DND-41 (cell line): ENCODE results near the gene TRAF3IP1.
A peak's percentile ranks its signal among the peaks of the same experiment; 100 is the strongest.

Experiments
- ATAC-seq: fragments of 200-7000 bp; cut with Tn5 transposase; 3 replicates; pipeline ENCODE4 v1.9.1; 2021; ENCODE audit warnings: low read depth; ENCODE audit not compliant: insufficient read depth
- DNase-seq: peaks from one replicate; pipeline ENCODE4 v3.0.0-alpha.2; 2020
- H2AFZ ChIP-seq: 2 replicates; pipeline ENCODE4 v1.6.0; 2012; ENCODE audit warnings: low read depth, low read length
- H3K27ac ChIP-seq: 2 replicates; pipeline ENCODE4 v1.5.1; 2012; ENCODE audit warnings: low read length, inconsistent platforms
- H3K27me3 ChIP-seq: fragments of 200-600 bp; sonication (generic); 2 replicates; pipeline ENCODE4 v1.6.0; 2012; ENCODE audit warnings: low read length, mild to moderate bottlenecking, inconsistent platforms; ENCODE audit not compliant: insufficient read depth, poor library complexity
- H3K36me3 ChIP-seq: 2 replicates; pipeline ENCODE4 v1.5.1; 2012; ENCODE audit warnings: low read length, inconsistent platforms; ENCODE audit not compliant: insufficient read depth
- H3K4me1 ChIP-seq: 2 replicates; pipeline ENCODE4 v1.5.1; 2012; ENCODE audit warnings: mild to moderate bottlenecking, low read length; ENCODE audit not compliant: insufficient read depth
- H3K4me2 ChIP-seq: 2 replicates; pipeline ENCODE4 v1.6.0; 2012; ENCODE audit warnings: mild to moderate bottlenecking, moderate library complexity, low read length, inconsistent platforms; ENCODE audit not compliant: insufficient read depth
- H3K4me3 ChIP-seq, 2 experiments: fragments of 200-600 bp in 1 of 2; shearing (Covaris generic) in 1 of 2; 2 replicates each; pipeline ENCODE4 v1.5.1; 2012 to 2016; ENCODE audit warnings: inconsistent platforms in 2 of 2, low read length in 2 of 2, mild to moderate bottlenecking in 2 of 2, low read depth in 1 of 2, moderate library complexity in 1 of 2
- H3K79me2 ChIP-seq: 2 replicates; pipeline ENCODE4 v1.6.0; 2012; ENCODE audit warnings: low read length, inconsistent platforms; ENCODE audit not compliant: insufficient read depth
- H3K9ac ChIP-seq: 2 replicates; pipeline ENCODE4 v1.6.0; 2012; ENCODE audit warnings: low read depth, mild to moderate bottlenecking, inconsistent platforms, low read length, moderate library complexity
- H3K9me3 ChIP-seq: 2 replicates; pipeline ENCODE4 v1.5.1; 2012; ENCODE audit warnings: low read length, moderate library complexity, mild to moderate bottlenecking, inconsistent platforms; ENCODE audit not compliant: insufficient read depth, severe bottlenecking
- H4K20me1 ChIP-seq: 2 replicates; pipeline ENCODE4 v1.6.0; 2012; ENCODE audit warnings: low read length; ENCODE audit not compliant: insufficient read depth
- CTCF ChIP-seq: IDR thresholded peaks from 2 replicates; pipeline ENCODE4 v1.5.1; 2012; ENCODE audit warnings: borderline replicate concordance, low read length, moderate library complexity, mild to moderate bottlenecking; ENCODE audit not compliant: poor library complexity, severe bottlenecking; ENCODE audit errors: extremely low read depth
- EZH2 ChIP-seq: IDR thresholded peaks from 3 replicates; pipeline ENCODE4 v1.6.1; 2012; ENCODE audit warnings: borderline replicate concordance, low read depth, mild to moderate bottlenecking, moderate library complexity, low read length, inconsistent platforms; ENCODE audit not compliant: severe bottlenecking

TRAF3IP1 gene

GRCh38 chr2:238389988-238390589, 69.8 kb downstream of the TRAF3IP1 start:
- Histone ChIP-seq H3K9me3 (no peaks in the 10 kb centered on the region), H3K27me3 (no peaks in the 10 kb centered on the region), H3K9ac (no peak overlapping the region), H3K36me3 (no peaks in the 10 kb centered on the region), H3K4me3 (no peak overlapping the region), H4K20me1 (no peaks in the 10 kb centered on the region), H3K27ac (no peak overlapping the region), H2AFZ (no peak overlapping the region), H3K79me2 (no peaks in the 10 kb centered on the region), H3K4me1 (peaks cover 5% of the 10 kb centered on the region), H3K4me2 (no peak overlapping the region)
- DNase-seq (no peak), ATAC-seq (no peak)
- no peak for TF ChIP-seq CTCF
- no peak for TF ChIP-seq EZH2

GRCh38 chr2:238391042-238391689, 70.8 kb downstream of the TRAF3IP1 start:
- ATAC-seq (no peak), DNase-seq (no peak)
- H3K9ac ChIP-seq = no peak overlapping the region
- H3K79me2 ChIP-seq = no peaks in the 10 kb centered on the region
- no peaks in the 10 kb centered on the region for H3K9me3 ChIP-seq
- H3K36me3 ChIP-seq = no peaks in the 10 kb centered on the region
- no peak overlapping the region for H3K27ac ChIP-seq
- H2AFZ ChIP-seq = no peak overlapping the region
- H3K4me2 ChIP-seq = no peak overlapping the region
- TF ChIP-seq CTCF = no peak
- TF ChIP-seq EZH2 = no peak
- H4K20me1 ChIP-seq = no peaks in the 10 kb centered on the region
- H3K4me1 ChIP-seq = peaks cover 8% of the 10 kb centered on the region
- no peaks in the 10 kb centered on the region for H3K27me3 ChIP-seq
- no peak overlapping the region for H3K4me3 ChIP-seq

- no peak overlapping the region for H2AFZ ChIP-seq
- no peaks in the 10 kb centered on the region for H3K36me3 ChIP-seq
- H3K9me3 ChIP-seq = no peaks in the 10 kb centered on the region
- DNase-seq (no peak), ATAC-seq (no peak)
- no peaks in the 10 kb centered on the region for H3K27me3 ChIP-seq
- peak overlapping the region; percentile 41; the same call in 1 of the 2 replicates for H3K27ac ChIP-seq
- H4K20me1 ChIP-seq = no peaks in the 10 kb centered on the region
- no peak for TF ChIP-seq EZH2
- no peak for TF ChIP-seq CTCF
- no peak overlapping the region for H3K9ac ChIP-seq
- H3K4me1 ChIP-seq = peaks cover 8% of the 10 kb centered on the region
- H3K4me2 ChIP-seq = no peak overlapping the region
- no peaks in the 10 kb centered on the region for H3K79me2 ChIP-seq
- H3K4me3 ChIP-seq = no peak overlapping the region
Observed at GRCh38 chr2:238396663-238397062, 76.3 kb downstream of the TRAF3IP1 start.
